OCI-LY1 (cell line): Measurements from ENCODE around the gene BTLA.

Source experiments
- H2AFZ ChIP-seq: fragments of 200-600 bp; sonication (generic), shearing (Covaris generic); 2 replicates; pipeline ENCODE4 v1.6.0; 2014; ENCODE audit warnings: antibody characterized with exemption, mild to moderate bottlenecking, low read length
- H3F3A ChIP-seq: fragments of 200-600 bp; sonication (generic), shearing (Covaris generic); 2 replicates; pipeline ENCODE4 v1.6.0; 2014; ENCODE audit warnings: mild to moderate bottlenecking, antibody characterized with exemption, low read length, moderate library complexity; ENCODE audit not compliant: insufficient read depth
- H3K27ac ChIP-seq: fragments of 200-600 bp; sonication (generic); 2 replicates; pipeline ENCODE4 v1.5.1; 2014; ENCODE audit warnings: low read length, mixed run types, mild to moderate bottlenecking, low read depth; ENCODE audit not compliant: poor library complexity, severe bottlenecking
- H3K27me3 ChIP-seq: fragments of 200-600 bp; sonication (generic); 2 replicates; pipeline ENCODE4 v1.6.0; 2014; ENCODE audit warnings: antibody characterized with exemption, mild to moderate bottlenecking, low read length, moderate library complexity; ENCODE audit not compliant: insufficient read depth
- H3K36me3 ChIP-seq: fragments of 200-600 bp; sonication (generic); 2 replicates; pipeline ENCODE4 v1.6.1; 2014; ENCODE audit warnings: mild to moderate bottlenecking, antibody characterized with exemption, low read length, moderate library complexity, mixed read lengths; ENCODE audit not compliant: insufficient read depth
- H3K4me1 ChIP-seq: fragments of 200-600 bp; sonication (generic); 2 replicates; pipeline ENCODE4 v1.5.1; 2014; ENCODE audit warnings: mild to moderate bottlenecking, low read length, moderate library complexity; ENCODE audit not compliant: insufficient read depth, severe bottlenecking
- H3K4me2 ChIP-seq: fragments of 200-600 bp; sonication (generic), shearing (Covaris generic); 2 replicates; pipeline ENCODE4 v1.6.1; 2014; ENCODE audit warnings: low read length
- H3K4me3 ChIP-seq: fragments of 200-600 bp; sonication (generic); 2 replicates; pipeline ENCODE4 v1.5.1; 2014; ENCODE audit warnings: low read length, low read depth, mild to moderate bottlenecking, mixed read lengths; ENCODE audit not compliant: poor library complexity, severe bottlenecking
- H3K79me2 ChIP-seq: fragments of 200-600 bp; shearing (Covaris generic); 2 replicates; pipeline ENCODE4 v1.6.1; 2016; ENCODE audit warnings: mixed run types, low read length, mixed read lengths; ENCODE audit not compliant: insufficient read depth
- H3K9ac ChIP-seq: fragments of 200-600 bp; sonication (generic), shearing (Covaris generic); 2 replicates; pipeline ENCODE4 v1.6.1; 2014; ENCODE audit warnings: mild to moderate bottlenecking, low read length, mixed read lengths
- H3K9me2 ChIP-seq: fragments of 200-600 bp; sonication (generic), shearing (Covaris generic); 2 replicates; pipeline ENCODE4 v1.6.1; 2014; ENCODE audit warnings: low read depth, mild to moderate bottlenecking, low read length, mixed read lengths
- H3K9me3 ChIP-seq: fragments of 200-600 bp; shearing (Covaris generic); 2 replicates; pipeline ENCODE4 v1.6.1; 2014; ENCODE audit warnings: low read length, mixed read lengths
- H4K20me1 ChIP-seq: fragments of 200-600 bp; sonication (generic), shearing (Covaris generic); 2 replicates; pipeline ENCODE4 v1.6.0; 2016; ENCODE audit warnings: mild to moderate bottlenecking, low read length; ENCODE audit not compliant: insufficient read depth
- CTCF ChIP-seq: fragments of 200-600 bp; sonication (generic), shearing (Covaris generic); IDR thresholded peaks from 2 replicates; pipeline ENCODE4 v1.5.1; 2017; ENCODE audit warnings: mild to moderate bottlenecking, antibody characterized with exemption, low read length, moderate library complexity, mixed read lengths
- EZH2 ChIP-seq: fragments of 200-600 bp; sonication (generic), shearing (Covaris generic); IDR thresholded peaks from 2 replicates; pipeline ENCODE4 v1.8.0; 2017; ENCODE audit warnings: borderline replicate concordance, mixed run types, mild to moderate bottlenecking, antibody characterized with exemption, low read length, moderate library complexity, mixed read lengths

BTLA gene

GRCh38 chr3:112437146-112438022 is 61.9 kb downstream of the BTLA start:
- peak; percentile 72 for TF ChIP-seq CTCF
- TF ChIP-seq EZH2 = no peak
- Histone ChIP-seq H3K9me3 (no peaks in the 10 kb centered on the region), H3K4me3 (no peak overlapping the region), H3K9me2 (no peaks in the 10 kb centered on the region), H3K4me1 (peaks cover 7% of the 10 kb centered on the region), H3K4me2 (no peak overlapping the region), H2AFZ (peak overlapping the region; percentile 34; the same call in 1 of the 2 replicates), H3F3A (no peaks in the 10 kb centered on the region), H3K27ac (no peak overlapping the region), H3K79me2 (no peaks in the 10 kb centered on the region), H3K9ac (no peak overlapping the region; the same call in 1 of the 2 replicates), H4K20me1 (no peaks in the 10 kb centered on the region), H3K36me3 (no peaks in the 10 kb centered on the region), H3K27me3 (no peaks in the 10 kb centered on the region)

- H3K4me2 ChIP-seq = no peak overlapping the region
- no peaks in the 10 kb centered on the region for H3K9me2 ChIP-seq
- H2AFZ ChIP-seq = no peak overlapping the region
- H3K9me3 ChIP-seq = no peaks in the 10 kb centered on the region
- no peaks in the 10 kb centered on the region for H3K79me2 ChIP-seq
- no peaks in the 10 kb centered on the region for H3K36me3 ChIP-seq
- no peak overlapping the region for H3K27ac ChIP-seq
- no peak overlapping the region for H3K9ac ChIP-seq
- H3K27me3 ChIP-seq = no peaks in the 10 kb centered on the region
- TF ChIP-seq EZH2 (no peak), CTCF (no peak)
- peaks cover 12% of the 10 kb centered on the region for H3K4me1 ChIP-seq
- no peak overlapping the region for H3K4me3 ChIP-seq
- no peaks in the 10 kb centered on the region for H4K20me1 ChIP-seq
- no peaks in the 10 kb centered on the region for H3F3A ChIP-seq
These were observed 69.3 kb downstream of the BTLA start for GRCh38 chr3:112429960-112430359.

- no peaks in the 10 kb centered on the region for H3K9me2 ChIP-seq
- H3F3A ChIP-seq = no peaks in the 10 kb centered on the region
- no peaks in the 10 kb centered on the region for H4K20me1 ChIP-seq
- peaks cover 12% of the 10 kb centered on the region for H3K4me1 ChIP-seq
- H3K36me3 ChIP-seq = no peaks in the 10 kb centered on the region
- H3K9me3 ChIP-seq = no peaks in the 10 kb centered on the region
- H3K27me3 ChIP-seq = no peaks in the 10 kb centered on the region
- H3K27ac ChIP-seq = no peak overlapping the region
- no peaks in the 10 kb centered on the region for H3K79me2 ChIP-seq
- no peak overlapping the region for H3K4me2 ChIP-seq
- H2AFZ ChIP-seq = no peak overlapping the region
- no peak for TF ChIP-seq EZH2
- no peak for TF ChIP-seq CTCF
- H3K9ac ChIP-seq = no peak overlapping the region
- H3K4me3 ChIP-seq = no peak overlapping the region
These were observed 72.1 kb downstream of the BTLA start for GRCh38 chr3:112427123-112427522.
